HEK293 (cell line): ENCODE results near the gene OLFM2.

ENCODE experiments used
- ATF2 ChIP-seq: fragments of 450-650 bp; formaldehyde crosslinking; IDR thresholded peaks from 2 replicates; pipeline ENCODE4 v1.5.1; 2016; ENCODE audit warnings: missing biosample characterization, missing genetic modification characterization, low read depth
- GFI1B ChIP-seq: fragments of 450-650 bp; formaldehyde crosslinking; IDR thresholded peaks from 2 replicates; pipeline ENCODE4 v1.5.1; 2016; ENCODE audit warnings: missing biosample characterization, missing genetic modification characterization
- HOXD13 ChIP-seq: sonication (generic); formaldehyde crosslinking; IDR thresholded peaks from 2 replicates; pipeline ENCODE4 v1.8.0; 2022; ENCODE audit warnings: missing genetic modification reagents, borderline replicate concordance
- PBX3 ChIP-seq: sonication (generic); formaldehyde crosslinking; IDR thresholded peaks from 2 replicates; pipeline ENCODE4 v1.8.1; 2022; ENCODE audit warnings: mild to moderate bottlenecking, moderate library complexity, missing genetic modification reagents
- PRDM4 ChIP-seq: fragments of 450-650 bp; formaldehyde crosslinking; IDR thresholded peaks from 2 replicates; pipeline ENCODE4 v1.5.1; 2017; ENCODE audit warnings: missing biosample characterization, missing genetic modification characterization
- SP7 ChIP-seq: fragments of 450-650 bp; formaldehyde crosslinking; IDR thresholded peaks from 2 replicates; pipeline ENCODE4 v1.5.1; 2016; ENCODE audit warnings: missing biosample characterization, missing genetic modification characterization
- ZBTB17 ChIP-seq: fragments of 450-650 bp; formaldehyde crosslinking; IDR thresholded peaks from 2 replicates; pipeline ENCODE4 v1.5.1; 2016; ENCODE audit warnings: missing biosample characterization, missing genetic modification characterization
- ZBTB26 ChIP-seq: fragments of 450-650 bp; formaldehyde crosslinking; optimal IDR thresholded peaks from 2 replicates; pipeline ENCODE3; 2016; ENCODE audit warnings: missing biosample characterization, mild to moderate bottlenecking, missing genetic modification characterization
- ZBTB8A ChIP-seq: fragments of 450-650 bp; formaldehyde crosslinking; IDR thresholded peaks from 2 replicates; pipeline ENCODE4 v1.5.1; 2016; ENCODE audit warnings: missing biosample characterization, missing genetic modification characterization
- ZFP3 ChIP-seq: fragments of 450-650 bp; formaldehyde crosslinking; IDR thresholded peaks from 2 replicates; pipeline ENCODE4 v1.5.1; 2016; ENCODE audit warnings: low read depth, missing biosample characterization, missing genetic modification characterization
- ZFP69B ChIP-seq: fragments of 450-650 bp; formaldehyde crosslinking; IDR thresholded peaks from 2 replicates; pipeline ENCODE4 v1.5.1; 2016; ENCODE audit warnings: missing biosample characterization, missing genetic modification characterization
- ZNF10 ChIP-seq: fragments of 450-650 bp; formaldehyde crosslinking; IDR thresholded peaks from 2 replicates; pipeline ENCODE4 v1.5.1; 2017; ENCODE audit warnings: missing biosample characterization, missing genetic modification characterization
- ZNF184 ChIP-seq: fragments of 450-650 bp; IDR thresholded peaks from 2 replicates; pipeline ENCODE4 v1.5.1; 2018; ENCODE audit warnings: missing biosample characterization, mild to moderate bottlenecking, missing genetic modification characterization
- ZNF223 ChIP-seq: fragments of 450-650 bp; formaldehyde crosslinking; IDR thresholded peaks from 2 replicates; pipeline ENCODE4 v1.5.1; 2016; ENCODE audit warnings: missing biosample characterization, missing genetic modification characterization
- ZNF26 ChIP-seq: fragments of 450-650 bp; formaldehyde crosslinking; IDR thresholded peaks from 2 replicates; pipeline ENCODE4 v1.5.1; 2016; ENCODE audit warnings: missing biosample characterization, missing genetic modification characterization
- ZNF302 ChIP-seq: fragments of 450-650 bp; formaldehyde crosslinking; IDR thresholded peaks from 2 replicates; pipeline ENCODE4 v1.5.1; 2016; ENCODE audit warnings: missing biosample characterization, missing genetic modification characterization, low read depth
- ZNF394 ChIP-seq: fragments of 450-650 bp; formaldehyde crosslinking; IDR thresholded peaks from 2 replicates; pipeline ENCODE4 v1.5.1; 2016; ENCODE audit warnings: missing biosample characterization, missing genetic modification characterization, mild to moderate bottlenecking, moderate library complexity, borderline replicate concordance
- ZNF398 ChIP-seq: fragments of 450-650 bp; formaldehyde crosslinking; IDR thresholded peaks from 2 replicates; pipeline ENCODE4 v1.5.1; 2017; ENCODE audit warnings: missing biosample characterization, missing genetic modification characterization
- ZNF449 ChIP-seq: fragments of 450-650 bp; formaldehyde crosslinking; IDR thresholded peaks from 2 replicates; pipeline ENCODE4 v1.5.1; 2017; ENCODE audit warnings: missing biosample characterization, mild to moderate bottlenecking, missing genetic modification characterization, moderate library complexity
- ZNF549 ChIP-seq: fragments of 450-650 bp; IDR thresholded peaks from 2 replicates; pipeline ENCODE4 v1.5.1; 2018; ENCODE audit warnings: missing biosample characterization, missing genetic modification characterization, mild to moderate bottlenecking, inconsistent platforms, moderate library complexity
- ZNF610 ChIP-seq: fragments of 450-650 bp; formaldehyde crosslinking; IDR thresholded peaks from 2 replicates; pipeline ENCODE4 v1.5.1; 2016; ENCODE audit warnings: missing biosample characterization, missing genetic modification characterization, borderline replicate concordance
- ZNF629 ChIP-seq: fragments of 450-650 bp; formaldehyde crosslinking; IDR thresholded peaks from 2 replicates; pipeline ENCODE4 v1.5.1; 2017; ENCODE audit warnings: missing biosample characterization, missing genetic modification characterization
- ZNF660 ChIP-seq: fragments of 450-650 bp; IDR thresholded peaks from 2 replicates; pipeline ENCODE4 v1.5.1; 2018; ENCODE audit warnings: missing biosample characterization, mild to moderate bottlenecking, missing genetic modification characterization
- ZNF777 ChIP-seq: fragments of 450-650 bp; formaldehyde crosslinking; IDR thresholded peaks from 2 replicates; pipeline ENCODE4 v1.5.1; 2017; ENCODE audit warnings: missing biosample characterization, missing genetic modification characterization, borderline replicate concordance
- ZSCAN4 ChIP-seq: fragments of 450-650 bp; formaldehyde crosslinking; IDR thresholded peaks from 2 replicates; pipeline ENCODE4 v1.5.1; 2017; ENCODE audit warnings: missing biosample characterization, missing genetic modification characterization
- ZXDB ChIP-seq: fragments of 450-650 bp; formaldehyde crosslinking; IDR thresholded peaks from 2 replicates; pipeline ENCODE4 v1.5.1; 2016; ENCODE audit warnings: missing biosample characterization, missing genetic modification characterization

The OLFM2 gene

GRCh38 chr19:9934132-9934950 is 2.0 kb downstream of the OLFM2 start (continued):
- TF ChIP-seq ZNF184 (tag by site-specific recombination): no peak
- no peak for TF ChIP-seq GFI1B (tag by site-specific recombination)
- peak; percentile 38; the same call in 1 of the 2 replicates for TF ChIP-seq ZNF394 (tag by site-specific recombination)
- TF ChIP-seq HOXD13 (CRISPR knock-in tag): no peak
- 0 out of 2 replicates have a peak, but pooled peaks have one; percentile 48 for TF ChIP-seq ZNF660 (tag by site-specific recombination)
- TF ChIP-seq ZBTB17 (tag by site-specific recombination): peak; percentile 83
- TF ChIP-seq ZBTB26 (tag by site-specific recombination): peak; percentile 1
- no peak for TF ChIP-seq ZNF26 (tag by site-specific recombination)
- no peak for TF ChIP-seq ZFP3 (tag by site-specific recombination)
- TF ChIP-seq ZNF398 (tag by site-specific recombination): peak; percentile 88
- 0 out of 2 replicates have a peak, but pooled peaks have one; percentile 45 for TF ChIP-seq ZNF10 (tag by site-specific recombination)
- 0 out of 2 replicates have a peak, but pooled peaks have one; percentile 4 for TF ChIP-seq PRDM4
- 0 out of 2 replicates have a peak, but pooled peaks have one; percentile 29 for TF ChIP-seq ZFP69B (tag by site-specific recombination)
- TF ChIP-seq PBX3 (CRISPR knock-in tag): no peak
- peak; percentile 70; the same call in 1 of the 2 replicates for TF ChIP-seq SP7 (tag by site-specific recombination)
- TF ChIP-seq ZNF629 (tag by site-specific recombination): peak; percentile 50; the same call in 1 of the 2 replicates
- no peak for TF ChIP-seq ZSCAN4 (tag by site-specific recombination)
- no peak for TF ChIP-seq ZNF449 (tag by site-specific recombination)
- peak; percentile 92 for TF ChIP-seq ATF2 (tag by site-specific recombination)
- TF ChIP-seq ZNF549 (tag by site-specific recombination): no peak
- no peak for TF ChIP-seq ZNF302 (tag by site-specific recombination)
- TF ChIP-seq ZBTB8A: peak; percentile 67
- TF ChIP-seq ZNF777 (tag by site-specific recombination): no peak
- TF ChIP-seq ZNF223: no peak
- TF ChIP-seq ZXDB (tag by site-specific recombination): no peak
- no peak for TF ChIP-seq ZNF610 (tag by site-specific recombination)
